NCI-H2227 (cell line): Measurements from ENCODE around the gene CLIC4.
A peak's percentile ranks its signal among the peaks of the same experiment; 100 is the strongest.

ENCODE experiments used
- DNase-seq: peaks from one replicate; lab custom pipeline; 2025; ENCODE audit not compliant: unreplicated experiment; lab: John Stamatoyannopoulos, UW

Gene CLIC4

DNA sequence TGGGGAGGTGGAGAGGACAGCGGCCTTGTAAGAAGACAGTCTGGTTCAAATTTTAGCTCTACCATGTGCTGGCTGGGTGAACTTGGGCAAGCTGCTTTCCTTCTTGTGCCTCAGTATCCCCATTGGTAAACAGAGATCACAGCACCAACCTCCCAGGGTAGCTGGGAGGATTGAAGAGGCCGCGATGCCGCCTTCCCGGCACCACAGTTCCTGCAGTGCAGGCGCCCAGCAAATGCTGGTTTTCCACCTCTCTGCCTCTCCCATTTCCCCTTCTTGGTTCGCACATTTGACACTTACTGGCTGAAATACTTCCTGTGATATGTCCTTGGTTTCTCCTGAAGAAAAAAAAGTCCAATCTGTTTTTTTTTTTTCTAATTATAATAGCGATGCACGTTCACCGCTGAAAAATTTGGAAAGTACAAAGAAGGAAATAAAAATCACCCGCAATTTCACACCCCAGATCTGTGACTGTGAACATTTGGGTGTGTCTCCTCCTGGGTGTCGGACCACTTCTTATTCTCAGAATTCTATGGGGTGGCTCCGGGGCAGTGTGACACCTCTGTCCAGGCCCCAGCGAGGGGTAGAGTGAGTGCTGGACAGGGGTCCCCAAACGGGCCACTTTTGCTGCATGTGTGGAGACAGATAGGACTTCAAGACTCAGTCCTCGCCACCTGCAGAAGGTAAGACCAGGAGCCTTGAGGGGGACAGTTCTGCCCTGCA lies 111.7 kb downstream of the CLIC4 start:
- no peak for DNase-seq

DNA sequence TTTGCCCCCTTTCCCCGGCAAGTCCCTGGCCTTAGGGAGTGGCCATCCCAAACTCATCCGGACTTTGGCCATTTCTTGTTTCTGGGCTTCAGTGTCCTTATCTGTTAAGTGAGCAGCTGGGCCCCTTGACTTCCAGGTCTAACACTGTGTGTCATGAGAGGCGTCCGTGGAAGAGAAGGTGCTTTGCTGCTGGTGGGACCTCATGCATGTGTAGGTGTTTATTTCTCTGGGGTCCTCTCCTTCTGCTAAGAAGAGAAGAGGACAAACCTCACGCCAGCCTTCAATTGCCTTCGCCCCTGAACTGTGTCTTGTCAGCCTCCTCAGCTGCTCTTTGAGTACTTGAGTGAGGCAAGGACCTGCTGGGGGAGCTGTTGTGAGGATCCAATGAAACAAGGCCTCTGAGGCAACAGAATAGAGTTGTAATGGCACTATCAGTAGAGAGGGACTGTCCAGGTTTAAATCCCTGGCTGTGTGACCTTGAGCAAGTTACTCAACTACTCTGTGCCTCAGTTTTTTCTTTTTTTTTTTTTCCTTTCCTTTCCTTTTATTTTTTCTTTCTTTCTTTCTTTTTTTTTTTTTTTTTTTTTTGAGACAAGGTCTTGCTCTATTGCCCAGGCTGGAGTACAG lies 112.4 kb downstream of the CLIC4 start:
- no peak for DNase-seq

DNA sequence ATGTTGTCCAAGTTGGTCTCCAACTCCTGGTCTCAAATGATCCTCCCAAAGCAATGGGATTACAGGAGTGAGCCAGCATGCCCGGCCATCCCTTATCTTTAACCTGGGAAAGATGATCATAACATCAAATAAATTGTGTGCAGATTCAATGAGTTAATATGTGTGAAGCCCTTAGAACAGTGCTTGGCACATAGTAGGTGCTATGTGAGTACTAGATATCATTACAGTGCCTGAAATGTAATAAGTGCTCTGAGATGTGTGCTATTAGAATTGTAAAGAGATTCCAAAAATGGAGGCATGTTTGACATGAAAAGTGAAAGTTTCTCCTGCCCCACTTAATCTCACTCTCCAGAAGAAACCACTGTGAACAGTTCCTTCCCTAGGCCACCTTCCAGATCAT lies 113.0 kb downstream of the CLIC4 start:
- no peak for DNase-seq

DNA sequence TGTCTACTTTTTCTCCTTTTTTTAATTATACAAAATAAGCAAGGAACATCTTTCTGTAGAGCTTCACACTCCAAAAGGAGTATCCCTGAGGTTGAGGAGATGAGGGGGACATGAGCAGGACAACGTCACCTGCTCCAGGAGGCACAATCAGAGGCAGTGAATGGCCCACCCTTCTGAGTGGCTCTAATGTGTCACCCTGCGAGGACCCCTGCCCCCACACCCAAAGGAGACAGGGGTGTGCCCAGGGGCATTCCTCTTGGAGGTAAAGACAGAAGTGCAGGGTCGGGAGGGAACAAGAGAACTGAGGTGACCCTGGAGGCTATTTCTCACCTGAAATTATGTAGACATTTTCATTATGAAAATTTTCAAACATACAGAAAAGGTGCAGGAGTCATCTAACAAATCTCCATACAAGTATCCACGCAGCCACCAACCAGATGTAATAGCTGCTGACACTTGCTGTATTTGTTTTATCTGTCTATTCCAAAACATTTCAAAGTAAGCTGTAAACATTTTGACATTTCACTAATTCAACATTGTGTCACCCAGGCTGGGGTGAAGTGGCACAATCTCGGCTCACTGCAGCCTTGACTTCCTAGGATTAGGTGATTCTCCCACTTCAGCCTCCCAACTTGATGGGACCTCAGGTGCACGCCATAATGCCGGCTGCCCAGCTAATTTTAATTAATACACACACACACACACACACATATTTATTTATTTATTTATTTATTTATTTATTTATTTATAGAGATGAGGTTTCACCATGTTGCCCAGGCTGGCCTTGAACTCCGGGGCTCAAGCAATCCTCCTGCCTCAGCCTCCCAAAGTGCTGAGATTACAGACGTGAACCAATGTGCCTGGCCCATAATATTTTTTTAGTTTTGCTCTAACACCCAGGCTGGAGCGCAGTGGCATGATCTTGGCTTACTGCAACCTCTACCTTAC lies 114.1 kb downstream of the CLIC4 start:
- DNase-seq = no peak

DNA sequence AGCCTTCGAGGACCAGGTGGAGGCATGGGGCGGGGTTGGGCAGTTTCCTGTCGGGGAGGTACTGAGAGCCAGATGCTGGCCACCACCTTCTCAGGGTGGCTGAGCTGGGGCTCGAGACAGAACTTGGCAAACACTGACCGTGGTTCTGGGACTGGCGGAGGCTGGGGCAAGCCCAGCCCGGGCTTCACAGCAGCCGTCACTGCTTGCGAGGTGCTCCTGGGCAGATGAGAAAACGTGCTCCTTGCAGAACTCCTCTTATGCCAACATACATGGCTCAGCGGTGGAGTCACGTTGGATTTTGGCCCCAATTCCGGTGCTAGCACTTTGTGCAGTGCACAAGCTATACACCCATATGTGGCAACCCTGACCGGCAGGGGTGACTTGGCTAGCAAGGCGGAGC lies 115.6 kb downstream of the CLIC4 start:
- no peak for DNase-seq

DNA sequence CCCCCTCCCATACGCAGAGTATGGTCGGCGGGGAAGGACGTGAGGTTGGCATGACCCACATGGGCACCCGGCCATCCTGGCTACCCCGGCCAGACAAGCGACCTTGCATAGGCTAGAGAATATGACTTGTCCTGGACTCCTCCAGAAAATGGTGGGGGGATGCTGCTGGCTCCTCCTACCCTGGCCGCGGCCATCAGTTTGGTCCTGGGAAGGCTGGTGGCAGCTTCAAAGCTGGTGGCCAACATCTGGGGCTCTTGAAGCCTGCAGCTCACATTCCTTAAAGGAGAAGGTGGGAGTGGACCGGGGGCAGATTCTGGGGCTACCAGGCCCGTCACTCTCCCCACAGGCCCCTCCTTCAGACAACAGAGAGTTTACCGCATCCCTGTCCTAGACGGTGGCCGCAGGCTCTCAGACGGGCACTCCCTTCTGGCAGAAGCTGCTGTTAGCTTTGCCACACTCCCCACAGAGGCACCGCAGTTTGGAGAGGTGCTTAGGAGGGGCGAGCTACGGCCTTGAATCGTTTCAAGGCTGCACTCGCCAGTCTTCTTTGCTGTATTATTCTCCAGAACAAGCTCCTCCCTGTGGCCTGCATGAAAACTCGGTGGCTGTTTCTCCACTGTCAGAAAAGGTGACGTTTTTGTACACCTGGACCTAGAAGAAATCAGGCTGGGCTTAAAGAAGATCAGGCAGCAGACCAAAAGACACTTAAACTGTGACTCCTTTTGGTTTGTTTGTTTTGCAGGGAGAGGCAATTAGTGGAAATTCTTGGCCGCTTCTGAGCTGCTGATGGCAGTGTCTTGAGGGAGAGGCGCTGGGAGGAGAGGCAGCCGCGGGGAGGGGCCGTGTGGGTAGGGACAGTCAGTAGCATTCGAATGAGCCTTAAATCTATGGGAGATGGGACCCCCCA lies 116.8 kb downstream of the CLIC4 start:
- DNase-seq = peak; percentile 19

DNA sequence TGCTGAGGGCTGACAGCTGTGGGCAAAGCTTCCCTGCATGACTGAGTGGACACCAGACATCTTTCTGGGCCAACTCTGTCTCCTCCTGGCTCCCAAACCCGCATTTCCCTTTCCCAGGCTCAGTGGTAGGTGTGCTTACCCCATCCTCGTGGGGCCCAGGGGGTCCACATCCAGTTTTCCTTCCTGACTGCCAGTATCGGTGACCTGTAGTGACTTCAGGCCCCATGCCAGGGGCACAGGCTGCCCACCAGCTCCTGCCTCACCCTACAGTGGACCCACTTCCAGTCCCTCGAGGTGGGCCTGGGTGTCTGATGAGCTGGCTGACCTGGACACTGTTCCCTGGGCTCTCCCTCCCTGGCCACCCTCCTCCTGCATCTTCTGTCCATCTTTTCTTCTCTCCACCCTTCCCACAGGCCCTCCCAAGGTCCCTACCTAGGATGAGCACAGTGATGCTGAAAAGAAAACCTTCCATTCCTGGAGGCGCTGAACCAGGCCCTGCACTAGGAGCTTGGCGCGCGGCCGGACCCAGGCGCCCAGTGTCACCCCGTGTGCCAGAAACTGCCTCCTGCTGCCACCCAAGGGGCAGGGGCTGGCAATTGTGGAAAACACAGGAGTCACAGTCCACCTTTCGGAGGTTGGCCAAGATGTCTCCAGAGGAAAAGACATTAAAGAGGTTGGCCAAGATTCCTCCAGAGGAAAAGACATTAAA lies 117.7 kb downstream of the CLIC4 start:
- no peak for DNase-seq

DNA sequence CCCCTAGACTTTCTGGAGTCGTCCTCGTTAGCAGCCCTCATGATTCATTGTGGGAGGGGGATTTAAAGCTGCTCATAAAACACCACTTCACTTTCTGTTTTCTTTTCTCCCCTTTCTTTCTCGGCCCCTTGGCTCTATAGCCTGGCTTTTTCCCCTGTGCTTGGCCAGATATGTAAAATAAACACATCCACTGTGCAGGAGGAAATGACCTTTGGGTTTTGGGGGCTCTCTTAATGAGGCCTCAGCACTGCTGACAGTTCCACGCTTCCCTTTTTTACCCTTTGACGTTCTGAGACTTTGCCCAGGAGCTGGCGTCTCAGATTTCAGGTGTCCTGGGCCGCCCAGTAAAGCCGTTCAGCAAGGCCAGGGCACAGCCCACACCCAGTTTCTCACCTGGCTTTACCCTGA lies 119.1 kb downstream of the CLIC4 start:
- DNase-seq = no peak

DNA sequence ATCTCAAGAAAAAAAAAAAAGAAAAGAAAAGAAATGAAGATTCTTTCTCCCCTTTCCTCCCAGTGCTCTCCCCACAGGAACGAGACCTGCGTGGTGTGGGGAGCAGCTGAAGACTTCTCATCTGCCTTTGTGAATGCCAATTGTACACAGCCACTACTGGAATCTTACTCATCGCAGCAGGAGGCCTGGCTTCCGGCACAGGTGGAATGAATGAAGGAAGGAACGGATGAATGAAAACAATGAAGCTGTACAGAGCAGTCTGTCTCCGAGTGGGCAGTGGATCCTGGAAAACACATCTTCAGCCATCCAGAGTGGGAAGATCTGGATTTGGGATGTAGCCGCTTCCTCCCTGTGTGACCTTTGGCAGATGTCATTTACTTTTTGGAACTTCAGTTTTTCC lies 119.9 kb downstream of the CLIC4 start:
- DNase-seq = no peak

DNA sequence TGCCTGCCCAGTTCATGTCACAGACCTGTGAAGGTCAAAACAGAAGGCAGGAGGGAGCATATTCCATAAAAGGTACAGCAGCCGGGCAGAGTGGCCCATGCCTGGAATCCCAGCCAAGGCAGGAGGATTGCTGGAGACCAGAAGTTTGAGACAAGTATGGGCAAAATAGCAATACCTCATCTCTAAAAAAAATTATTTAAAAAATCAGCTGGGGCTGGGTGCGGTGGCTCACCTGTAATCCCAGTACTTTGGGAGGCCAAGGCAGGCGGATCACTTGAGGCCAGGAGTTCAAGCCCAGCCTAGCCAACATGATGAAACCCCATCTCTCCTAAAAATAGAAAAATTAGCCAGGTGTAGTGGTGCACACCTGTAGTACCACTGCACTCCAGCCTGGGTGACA lies 120.3 kb downstream of the CLIC4 start:
- no peak for DNase-seq

DNA sequence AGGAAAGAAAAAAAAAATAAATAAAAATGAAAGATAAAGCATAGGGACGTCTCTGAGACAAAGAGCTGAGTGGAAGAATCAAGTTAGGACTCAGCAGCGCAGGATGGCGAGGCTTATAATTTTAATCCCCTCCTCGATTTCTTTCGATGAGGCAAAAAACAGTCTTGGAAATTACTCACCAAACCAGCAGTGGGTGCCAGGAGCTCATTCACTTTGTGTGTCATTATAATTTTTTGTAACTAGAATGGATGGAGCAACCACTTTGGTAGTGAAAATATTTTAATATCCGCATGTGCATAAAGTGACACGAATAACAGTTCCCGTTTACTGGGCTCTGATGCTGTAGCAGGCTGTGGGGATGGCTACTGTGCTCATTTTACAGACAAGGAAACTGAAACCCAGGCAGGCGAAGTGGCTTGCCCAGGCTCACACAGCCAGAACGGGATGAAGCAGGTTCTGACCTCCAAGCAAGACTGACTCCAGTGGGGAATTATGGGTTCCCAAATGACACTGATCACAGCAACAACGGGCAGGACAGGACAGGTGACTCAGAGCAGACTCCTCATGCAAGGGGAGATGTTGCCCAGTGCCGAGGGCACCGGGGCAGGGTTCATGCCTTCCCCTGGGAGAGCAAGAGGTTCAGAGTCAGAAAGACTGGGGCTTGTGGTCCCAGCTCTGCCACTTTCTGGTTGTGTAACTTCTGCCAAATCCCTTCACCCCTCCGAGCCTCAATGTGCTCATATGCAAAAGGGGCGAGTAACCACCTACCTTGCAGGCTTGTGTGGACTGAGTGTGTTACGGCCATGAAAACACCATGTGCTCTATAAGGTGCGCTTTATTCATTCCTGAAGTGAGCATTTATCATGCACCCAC lies 121.2 kb downstream of the CLIC4 start:
- no peak for DNase-seq

DNA sequence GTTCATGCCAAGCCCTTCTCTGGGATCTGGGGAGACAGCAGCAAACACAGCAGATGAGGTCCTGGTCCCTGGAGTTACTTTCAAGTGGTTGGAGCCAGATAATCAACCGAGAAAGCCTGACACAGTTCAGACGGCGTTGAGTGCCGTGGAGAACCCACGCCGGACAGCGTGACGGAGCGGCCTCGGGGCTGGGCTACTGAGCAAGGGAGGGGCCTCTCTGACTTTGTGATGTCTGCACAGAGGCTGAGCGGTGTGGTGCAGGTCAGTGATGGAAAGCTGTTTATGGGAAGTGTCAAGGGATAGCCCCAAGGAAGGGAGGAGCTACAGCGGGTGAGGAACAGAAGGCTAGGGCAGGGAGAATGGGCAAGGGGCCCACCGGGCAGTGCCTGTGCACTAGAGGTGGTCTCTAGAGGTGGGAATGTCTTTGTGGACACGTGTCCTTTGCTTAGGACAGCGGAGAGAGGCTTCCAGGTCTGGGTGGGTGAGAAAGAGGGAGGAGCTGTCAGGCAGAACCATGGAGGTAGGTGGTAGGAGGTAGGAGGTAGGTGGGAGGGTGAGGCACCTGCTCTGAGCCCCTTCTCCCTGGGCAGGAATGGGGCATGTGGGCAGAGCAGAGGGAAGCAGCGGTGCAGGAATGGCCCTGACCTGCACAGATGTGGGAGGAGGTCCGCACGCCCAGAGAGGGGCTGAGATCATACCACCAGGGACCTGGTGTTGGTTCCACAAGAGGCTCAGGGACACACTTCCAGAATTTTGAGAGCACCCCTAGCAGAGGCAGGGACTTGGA lies 122.0 kb downstream of the CLIC4 start:
- no peak for DNase-seq

DNA sequence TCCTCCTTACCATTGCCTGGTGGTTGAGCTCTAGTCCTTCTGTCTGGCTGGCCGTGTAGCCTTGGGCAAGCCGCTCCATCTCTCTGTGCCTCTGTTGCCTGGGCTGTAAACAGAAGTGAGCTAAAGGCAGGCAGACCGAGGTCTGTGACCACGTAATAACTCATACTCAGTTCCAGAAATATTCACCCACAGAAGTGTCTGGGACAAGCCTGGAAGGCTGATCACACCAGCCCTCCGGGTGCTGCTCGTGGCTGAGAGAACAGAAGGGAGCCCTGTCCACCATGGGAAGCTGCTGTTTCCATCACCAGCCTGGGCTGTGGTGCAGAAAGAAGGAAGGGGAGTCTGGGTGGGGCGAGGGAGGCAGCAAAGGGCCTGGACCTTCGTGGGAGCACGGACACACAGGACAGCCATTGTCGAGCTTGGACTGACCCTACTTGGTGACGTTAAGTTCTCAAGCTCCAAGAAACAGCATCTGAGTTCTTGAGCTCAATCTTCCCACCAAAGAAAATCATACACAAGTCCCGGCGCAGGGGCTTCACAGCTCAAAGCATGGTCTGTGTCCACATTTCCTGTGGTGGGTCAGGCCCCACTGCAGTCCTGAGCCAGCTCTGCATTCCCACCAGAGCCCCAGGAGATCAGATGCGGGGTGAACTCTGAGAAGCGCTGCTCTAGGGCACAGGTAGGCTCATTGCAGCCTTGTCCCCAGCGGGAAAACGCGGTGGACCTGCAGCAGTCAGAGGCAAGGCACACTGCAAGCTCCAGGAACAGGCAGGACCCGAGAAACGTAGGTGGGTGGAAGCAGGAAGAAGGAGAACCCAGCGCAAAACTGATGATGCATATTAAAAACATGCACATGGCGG lies 123.0 kb downstream of the CLIC4 start:
- no peak for DNase-seq

DNA sequence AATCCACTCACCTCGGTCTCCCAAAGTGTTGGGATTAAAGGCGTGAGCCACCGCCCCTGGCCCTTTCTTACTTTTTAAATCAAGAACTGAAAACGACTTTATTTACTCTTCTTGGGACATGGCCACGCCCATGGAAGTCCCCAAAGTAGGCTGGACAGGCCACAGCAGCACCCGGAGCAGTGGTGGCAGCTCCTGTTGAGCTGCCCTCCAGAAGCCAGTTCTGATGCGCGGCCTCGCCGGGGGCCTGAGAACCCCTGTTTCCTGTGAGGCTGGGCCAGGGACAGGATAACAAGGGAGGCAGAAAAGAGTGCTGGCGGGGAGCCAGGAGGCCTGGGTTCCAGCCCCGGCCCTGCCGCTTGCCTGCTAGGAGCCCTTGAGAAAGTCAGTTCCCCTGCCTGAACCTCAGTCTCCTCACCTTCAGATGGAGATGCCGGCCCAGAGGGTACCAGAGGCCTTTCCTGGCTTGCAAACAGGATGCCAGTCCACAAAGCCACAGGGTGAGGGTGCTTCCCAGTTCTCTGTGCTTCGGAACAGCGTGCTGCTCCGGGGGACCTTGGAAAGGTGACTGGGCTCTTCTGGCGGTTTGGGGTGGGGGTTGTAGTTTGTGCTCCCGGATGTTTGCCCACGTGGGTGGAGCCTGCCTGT lies 125.4 kb downstream of the CLIC4 start:
- DNase-seq = no peak

DNA sequence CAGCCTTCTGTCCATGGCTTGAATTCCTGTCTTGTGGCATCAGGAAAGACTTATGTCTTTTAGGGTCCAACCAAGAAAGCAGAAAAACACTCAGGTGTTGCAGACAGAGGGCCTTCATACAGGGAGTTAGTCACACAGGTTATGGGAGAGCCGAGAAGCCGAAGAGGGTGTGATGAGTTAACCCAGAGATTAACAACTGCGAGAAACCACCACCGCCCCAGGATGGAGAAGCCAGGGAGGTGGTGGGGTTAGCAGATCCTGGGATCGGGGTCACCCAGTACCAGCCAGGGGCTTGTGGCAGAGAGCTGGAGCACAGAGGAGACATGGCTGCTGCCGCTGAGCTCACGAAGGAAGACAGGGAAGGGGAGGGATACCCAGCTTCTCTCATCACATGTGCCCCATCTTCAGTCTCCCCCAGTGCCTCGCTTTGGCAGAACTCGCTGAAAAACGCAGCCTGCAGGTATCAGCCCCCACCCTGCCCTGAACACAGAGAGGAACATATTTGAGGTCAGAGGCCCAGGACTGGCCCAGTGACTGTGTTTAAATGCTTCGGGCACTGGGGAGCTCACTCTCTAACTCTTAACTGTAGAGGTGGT lies 126.2 kb downstream of the CLIC4 start:
- DNase-seq = no peak

DNA sequence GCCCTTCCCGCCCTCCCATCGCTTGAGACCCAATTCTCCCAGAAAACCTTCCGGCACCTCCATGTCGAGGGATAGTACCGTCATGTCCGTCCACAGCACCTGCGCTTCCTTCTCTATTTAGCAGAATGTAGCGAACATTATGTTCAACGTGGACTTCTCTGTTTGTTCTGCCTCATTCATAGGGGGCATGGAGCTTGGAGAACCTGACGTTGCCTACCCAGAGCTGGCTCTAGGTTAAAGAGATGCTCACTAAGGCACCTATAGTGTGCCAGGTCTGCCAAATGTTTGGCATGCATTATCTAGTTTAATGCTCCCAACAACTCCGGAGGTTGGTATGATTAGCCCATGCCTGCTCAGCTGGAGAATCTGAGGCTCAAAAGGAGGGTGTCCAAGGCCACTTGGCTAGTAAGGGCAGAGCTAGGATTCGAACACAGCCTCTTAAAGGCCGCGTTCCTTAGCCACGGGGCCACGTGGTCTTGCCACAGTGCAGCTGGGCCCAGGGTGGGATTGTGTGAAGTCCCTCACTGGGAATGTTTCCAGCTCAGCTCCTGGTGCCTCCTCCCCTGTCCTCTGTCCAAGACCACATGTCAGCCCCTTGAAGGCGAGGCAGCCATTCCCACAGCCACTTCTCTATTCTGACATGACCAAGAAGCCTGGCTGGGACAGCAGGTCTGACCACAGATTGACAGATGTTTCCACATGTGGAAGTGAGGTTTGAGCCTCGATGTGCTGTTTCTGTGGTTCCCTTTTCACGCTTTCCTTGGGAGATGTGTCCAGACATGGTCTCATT lies 127.0 kb downstream of the CLIC4 start:
- no peak for DNase-seq
